GM19395 (cell line): ENCODE measurements around the gene CAMP.
A peak's percentile ranks its signal among the peaks of the same experiment; 100 is the strongest.

Experiments
- ATAC-seq: cut with Tn5 transposase; IDR thresholded peaks from one replicate; pipeline ENCODE4 v1.9.1; 2021; ENCODE audit warnings: mild to moderate bottlenecking, moderate library complexity; ENCODE audit not compliant: unreplicated experiment

Gene CAMP

GRCh38 chr3:48214225-48214624 lies 9.1 kb upstream of the CAMP start:
- ATAC-seq = no peak

- ATAC-seq = no peak
These were observed 8.3 kb upstream of the CAMP start for GRCh38 chr3:48215019-48215418.

GRCh38 chr3:48215466-48215865 lies 7.8 kb upstream of the CAMP start:
- ATAC-seq = no peak

DNA sequence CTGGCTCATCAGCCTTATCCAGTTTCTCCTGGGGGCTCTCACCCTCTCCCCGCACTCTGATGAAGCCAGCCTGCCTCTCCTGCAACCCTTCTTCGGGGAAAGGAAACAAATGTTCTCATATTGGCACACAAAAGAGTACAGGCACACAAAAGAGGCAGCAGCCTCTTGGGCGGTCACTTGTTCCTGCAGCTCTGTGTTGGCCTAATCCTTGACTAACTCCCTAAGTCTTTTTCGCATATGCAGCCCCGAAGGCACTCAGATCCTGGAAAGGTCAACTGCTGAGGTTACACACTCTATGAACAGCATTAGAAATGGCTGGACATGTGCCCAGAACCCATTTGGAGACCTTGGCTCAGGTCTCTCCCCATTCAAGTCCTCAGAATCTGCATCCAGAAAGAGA lies 7.4 kb upstream of the CAMP start:
- no peak for ATAC-seq

DNA sequence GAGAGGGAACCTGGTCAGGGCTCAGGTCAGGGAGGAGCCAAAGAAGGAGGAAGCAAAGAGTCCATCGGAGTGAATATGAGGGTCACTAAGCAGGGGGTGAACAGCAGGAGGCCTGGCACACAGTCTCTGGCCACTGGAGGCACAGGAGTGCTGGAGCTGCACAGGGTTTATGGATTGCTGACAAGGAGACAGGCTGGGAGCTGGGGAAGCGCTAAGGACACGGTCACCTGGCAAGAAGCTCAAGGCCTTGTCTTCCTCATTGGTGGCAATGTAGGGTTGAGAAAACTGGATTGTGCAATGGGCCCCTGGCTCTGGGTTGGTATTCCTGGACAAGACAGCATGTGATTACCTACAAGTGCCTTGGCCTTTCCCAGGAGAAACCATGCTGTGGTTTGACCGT lies 5.8 kb upstream of the CAMP start:
- ATAC-seq = no peak

DNA sequence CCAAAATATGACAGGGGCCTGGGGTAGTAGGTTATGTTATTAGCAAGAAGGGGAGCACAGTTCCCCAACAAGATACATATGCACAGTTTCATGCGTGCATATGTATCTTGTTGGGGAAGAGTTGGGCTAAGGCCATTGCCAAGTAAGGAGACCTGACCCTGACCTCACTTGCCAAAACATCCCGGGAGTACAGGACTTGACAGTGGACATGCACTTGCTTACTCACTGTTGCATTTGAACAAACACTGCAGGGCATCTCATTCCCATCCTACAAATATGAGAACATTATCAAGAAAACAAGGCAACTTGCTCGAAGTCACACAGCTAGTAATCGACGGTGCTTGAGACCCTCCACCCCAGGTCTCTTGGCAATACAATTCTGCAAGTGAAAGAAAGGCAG lies 4.8 kb upstream of the CAMP start:
- no peak for ATAC-seq

GRCh38 chr3:48219543-48219942 lies 3.8 kb upstream of the CAMP start:
- no peak for ATAC-seq

DNA sequence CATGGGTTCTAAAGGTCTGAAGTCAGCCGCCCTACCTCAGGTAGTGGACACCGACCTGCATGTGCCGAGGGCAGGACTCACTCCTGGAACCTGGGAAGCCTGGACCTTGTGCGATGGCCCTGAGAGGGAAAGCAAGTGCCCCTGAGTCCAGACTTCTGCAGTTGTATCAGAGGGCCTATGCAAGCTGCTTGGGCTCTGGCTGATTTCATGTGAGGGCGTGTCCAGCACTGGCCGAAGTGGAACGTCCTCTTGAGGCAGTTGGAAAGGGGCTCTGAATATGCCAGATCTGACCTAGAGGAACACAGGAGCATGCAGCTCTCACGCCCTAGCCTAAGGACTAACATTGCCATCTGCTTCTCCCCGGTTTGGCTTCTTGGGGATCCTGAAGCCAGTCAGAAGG lies 2.5 kb upstream of the CAMP start:
- ATAC-seq = no peak

- ATAC-seq = no peak
These were observed 2.3 kb downstream of the CAMP start for GRCh38 chr3:48225587-48225986.

GRCh38 chr3:48226939-48227338 lies 3.6 kb downstream of the CAMP start:
- no peak for ATAC-seq

GRCh38 chr3:48232232-48232631 lies 8.9 kb downstream of the CAMP start:
- ATAC-seq = no peak

DNA sequence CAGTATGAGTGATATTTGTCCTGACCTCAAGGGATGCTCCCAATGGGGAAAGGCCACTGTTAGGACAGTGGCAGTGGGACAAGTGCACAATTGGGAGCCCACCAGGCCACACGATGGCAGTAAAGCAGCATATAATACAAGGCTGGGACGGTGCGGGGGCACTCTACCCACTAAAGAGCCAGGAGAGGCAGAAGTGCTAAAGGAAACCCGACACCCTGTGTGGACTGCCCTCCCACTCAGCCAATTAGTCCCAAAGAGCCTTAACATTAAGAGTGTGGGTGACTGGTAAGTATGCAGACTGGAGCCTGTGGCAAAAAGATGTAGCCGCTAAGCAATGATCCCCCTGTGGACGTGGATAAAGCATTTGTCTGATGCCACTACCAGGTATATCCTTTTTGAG lies 9.4 kb downstream of the CAMP start:
- ATAC-seq = peak; percentile 60

DNA sequence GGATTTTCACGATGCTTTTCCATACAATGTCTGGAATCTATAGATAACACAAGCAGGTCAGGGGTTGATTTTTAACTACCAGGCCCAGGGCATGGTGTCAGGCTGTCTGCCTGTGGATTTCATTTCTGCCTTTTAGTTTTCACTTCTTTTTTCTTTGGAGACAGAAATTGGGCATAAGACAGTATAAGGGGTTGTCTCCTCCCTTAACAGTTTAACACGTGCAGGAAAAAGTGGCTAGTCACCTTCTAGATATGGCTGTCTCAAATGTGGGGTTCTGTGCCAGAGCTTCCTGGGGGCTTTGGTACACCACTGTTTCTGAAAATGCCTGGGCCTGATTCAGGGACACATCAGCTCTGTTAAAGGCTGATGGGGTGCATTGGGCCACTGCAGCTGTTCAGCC lies 10.2 kb downstream of the CAMP start:
- no peak for ATAC-seq

DNA sequence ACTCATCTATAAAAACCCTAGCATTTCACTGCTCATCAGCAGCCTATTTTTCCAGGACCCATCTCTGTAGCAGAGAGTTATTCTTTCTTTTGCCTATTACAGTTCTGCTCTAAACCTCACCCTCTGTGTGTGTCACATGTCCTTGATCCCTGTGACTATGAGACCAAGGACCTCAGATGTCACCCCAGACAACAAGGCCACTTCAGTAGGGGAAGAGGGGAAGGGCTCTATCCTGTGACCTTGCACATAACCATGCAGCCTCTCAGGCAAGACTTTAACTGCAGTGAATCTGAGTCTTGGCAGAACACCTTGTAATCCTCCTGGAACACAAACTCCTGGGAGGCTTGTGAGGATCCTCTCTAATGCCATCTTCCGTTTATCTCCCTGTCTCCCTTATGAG lies 13.2 kb downstream of the CAMP start:
- ATAC-seq = no peak

- no peak for ATAC-seq
These were observed 15.3 kb downstream of the CAMP start for GRCh38 chr3:48238531-48239085.

DNA sequence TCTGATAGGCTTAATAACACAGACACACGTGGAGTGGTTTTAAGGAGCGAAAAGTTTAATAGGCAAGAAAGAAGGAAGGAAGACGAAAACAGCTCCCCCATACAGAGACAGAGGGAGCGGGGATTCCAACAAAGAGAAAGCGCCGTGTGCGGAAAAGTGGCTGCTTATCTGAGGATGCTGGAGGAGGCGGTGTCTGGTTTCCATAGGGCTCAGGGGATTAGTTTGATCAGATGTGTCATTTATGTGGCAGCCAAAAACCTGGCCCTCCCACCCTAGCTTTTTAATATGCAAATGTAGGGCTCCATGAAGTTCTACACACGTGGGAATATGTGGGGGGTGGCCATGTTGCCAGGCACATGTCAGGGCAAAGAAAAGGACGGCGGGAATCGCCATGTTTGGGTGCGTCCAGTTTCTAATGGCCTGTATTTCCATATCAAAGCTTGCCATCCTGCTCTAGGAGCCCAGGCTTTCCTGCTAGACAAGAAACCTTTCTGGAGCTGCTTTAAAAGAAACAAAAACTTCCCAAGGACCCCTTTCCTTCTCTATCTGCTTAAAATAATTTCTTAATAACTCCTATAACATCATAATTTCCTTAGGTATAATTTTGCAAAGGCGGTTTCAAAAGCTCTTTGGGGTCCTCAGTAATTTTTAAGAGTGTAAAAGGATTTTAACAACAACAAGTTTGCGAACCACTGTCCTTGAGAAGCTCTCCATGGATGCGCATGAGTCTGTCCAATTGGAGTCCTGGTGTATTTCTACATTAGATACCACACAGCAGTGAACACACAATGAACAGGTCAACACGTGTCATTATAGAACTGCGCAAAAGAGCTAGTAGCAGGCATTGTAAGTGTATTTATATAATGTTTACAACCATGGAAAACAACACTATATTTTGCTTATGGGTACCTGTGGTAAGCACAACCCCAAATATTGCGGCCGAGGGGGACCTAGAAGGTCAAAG lies 17.0 kb downstream of the CAMP start:
- no peak for ATAC-seq

GRCh38 chr3:48241796-48242455 lies 18.6 kb downstream of the CAMP start:
- no peak for ATAC-seq

DNA sequence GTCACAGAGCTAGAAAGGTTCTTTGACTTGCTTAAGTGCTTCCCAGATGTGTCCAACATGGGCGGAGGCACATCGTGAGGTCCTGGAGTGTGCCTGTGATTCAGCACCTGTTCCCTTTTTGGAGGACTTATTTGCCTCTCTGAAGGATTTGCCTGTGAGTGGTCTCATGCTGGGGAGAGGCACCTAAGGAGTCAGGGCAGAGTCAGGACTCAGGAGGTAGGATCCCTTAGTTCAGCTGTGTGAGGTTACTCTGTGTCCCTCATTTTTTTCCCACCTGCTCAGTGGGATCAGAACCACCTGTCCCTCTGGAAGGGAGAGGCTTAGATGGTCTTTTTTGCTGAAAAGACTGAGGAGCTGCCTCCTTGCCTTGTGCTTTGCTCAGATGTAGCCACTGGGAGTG lies 20.6 kb downstream of the CAMP start:
- no peak for ATAC-seq

DNA sequence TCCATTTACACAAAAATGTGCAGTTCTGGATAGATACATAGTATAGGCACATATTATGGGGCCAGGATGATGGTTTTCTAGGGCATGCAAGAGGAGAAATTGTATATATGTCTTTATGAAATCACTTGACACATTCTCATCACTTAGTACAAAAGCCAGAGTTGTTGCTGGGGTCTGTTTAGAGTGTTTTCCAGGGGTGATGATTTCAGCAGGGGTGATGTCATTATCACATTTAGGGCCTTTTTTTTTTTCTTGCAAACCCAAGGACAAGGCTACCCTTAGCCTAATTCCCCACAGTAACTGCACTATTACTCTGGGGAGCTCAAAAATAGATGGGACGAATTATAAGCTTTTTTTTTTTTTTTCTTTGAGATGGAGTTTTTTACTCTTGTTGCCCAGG lies 21.2 kb downstream of the CAMP start:
- ATAC-seq = no peak

DNA sequence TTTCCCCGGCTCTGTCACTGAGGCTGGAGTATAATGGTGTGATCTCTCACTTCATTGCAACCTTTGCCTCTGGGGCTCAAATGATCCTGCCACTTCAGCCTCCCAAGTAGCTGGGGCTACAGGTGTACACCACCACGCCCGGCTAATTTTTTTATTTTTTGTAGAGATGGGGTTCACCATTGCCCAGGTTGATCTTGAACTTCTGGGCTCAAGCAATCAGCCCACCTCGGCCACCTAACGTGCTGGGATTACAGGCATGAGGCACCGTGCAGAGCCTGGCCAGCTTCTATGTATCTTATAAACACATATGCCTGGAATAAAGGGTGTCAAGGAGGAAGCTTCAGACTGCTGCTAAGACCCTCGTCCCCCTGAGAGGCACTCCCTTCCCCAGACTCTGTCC lies 21.8 kb downstream of the CAMP start:
- no peak for ATAC-seq

DNA sequence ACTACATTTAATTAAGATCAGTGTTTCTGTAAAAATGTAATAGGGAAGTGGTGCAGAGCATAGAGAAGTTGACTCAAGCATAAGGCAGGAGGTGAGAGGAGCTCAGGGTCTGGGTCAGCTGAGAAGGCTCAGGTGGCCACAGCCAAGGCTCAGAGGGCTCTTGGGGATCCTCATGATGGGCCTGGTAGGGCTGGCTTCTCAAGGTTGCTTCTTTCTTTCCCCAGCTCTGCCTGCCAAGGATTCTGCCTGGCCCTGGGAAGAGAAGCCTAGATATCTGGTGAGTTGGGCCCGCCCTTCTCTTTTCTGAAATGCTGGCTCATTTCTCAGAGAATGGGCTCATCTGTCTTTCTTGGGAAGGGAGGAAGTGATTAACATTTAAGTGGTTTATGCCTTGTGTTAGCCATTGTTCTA lies 24.1 kb downstream of the CAMP start:
- no peak for ATAC-seq
